ENCODE results near the gene MRPS34.

MRPS34 gene

DNA sequence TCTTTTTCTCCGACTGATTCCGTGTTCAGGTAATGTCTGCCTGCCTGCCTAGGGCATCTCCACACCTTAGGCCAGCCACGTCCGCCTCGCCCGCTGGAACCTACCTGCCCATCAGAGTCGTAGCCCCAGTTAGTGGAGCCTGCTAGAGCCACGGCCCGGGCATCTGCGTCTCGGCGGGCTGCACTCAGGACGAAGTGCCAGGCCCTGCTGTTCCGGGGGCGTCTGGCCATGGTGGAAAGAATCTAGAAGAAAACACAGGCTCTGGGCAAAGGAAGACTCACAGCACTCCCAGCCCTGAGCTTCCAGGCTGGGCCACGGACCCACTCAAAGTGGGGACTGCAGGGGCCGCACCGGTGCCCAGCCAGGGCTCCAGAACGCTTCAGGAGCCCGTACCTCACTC lies 8.3 kb upstream of the MRPS34 start:
- no peak for DNase-seq

DNA sequence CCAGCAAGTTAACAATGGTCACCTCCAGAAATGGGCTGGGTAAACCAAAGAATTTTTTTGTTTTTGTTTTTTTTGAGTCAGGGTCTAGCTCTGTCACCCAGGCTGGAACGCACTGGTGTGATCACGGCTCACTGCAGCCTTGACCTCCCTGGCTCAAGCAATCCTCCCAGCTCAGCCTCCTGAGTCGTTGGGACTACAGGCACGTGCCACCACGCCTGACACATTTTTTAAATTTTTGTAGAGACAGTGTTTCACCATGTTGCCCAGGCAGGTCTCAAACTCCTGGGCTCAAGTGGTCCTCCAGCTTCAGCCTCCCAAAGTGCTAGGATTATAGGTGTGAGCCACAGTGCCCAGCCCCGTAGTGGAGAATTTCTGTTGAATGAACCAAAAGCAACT lies 7.7 kb upstream of the MRPS34 start:
- DNase-seq = no peak

DNA sequence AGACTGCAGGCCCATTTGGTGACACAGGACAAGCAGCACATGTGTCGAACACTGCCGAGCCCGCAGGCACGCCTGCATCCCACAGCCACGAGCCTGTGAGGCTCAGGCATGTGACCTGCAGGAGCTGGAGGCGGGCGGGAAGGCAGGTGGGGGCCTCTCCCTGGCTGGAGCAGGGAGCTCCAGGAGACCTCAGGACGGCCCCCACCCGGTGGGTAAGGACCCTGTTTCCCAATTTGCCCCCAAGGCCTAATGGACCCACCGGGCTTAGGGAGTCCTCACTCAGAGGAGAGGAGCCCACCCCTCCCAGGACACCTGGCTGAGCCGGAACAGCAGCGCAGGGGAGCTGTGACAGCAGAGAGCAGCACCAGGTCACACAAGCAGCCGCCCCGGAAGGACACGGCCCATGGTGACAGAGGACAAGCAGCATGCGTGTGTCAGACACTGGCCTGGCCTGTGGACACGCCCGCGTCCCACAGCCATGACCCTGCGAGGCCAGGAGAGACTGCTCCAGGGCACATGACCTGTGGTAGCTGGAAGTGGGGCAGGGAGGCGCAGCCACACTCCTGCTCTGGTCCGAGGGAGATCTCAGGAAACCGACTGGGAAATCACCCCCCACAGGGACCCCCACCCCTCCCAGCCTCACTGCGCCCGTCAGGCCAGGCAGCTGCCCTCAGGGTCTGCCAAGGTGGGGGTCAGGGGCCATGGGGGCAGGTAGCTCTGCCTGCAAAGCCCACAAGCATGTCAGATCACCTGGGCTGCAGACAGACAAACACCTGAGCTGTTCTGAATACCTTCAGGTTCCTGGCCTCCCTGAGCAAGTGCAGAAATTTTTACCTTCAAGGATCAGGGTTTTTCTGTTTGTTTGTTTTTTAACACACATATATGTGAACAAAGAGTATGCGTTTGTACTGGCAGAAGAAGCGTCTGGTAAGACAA lies 7.1 kb upstream of the MRPS34 start:
- DNase-seq = no peak

DNA sequence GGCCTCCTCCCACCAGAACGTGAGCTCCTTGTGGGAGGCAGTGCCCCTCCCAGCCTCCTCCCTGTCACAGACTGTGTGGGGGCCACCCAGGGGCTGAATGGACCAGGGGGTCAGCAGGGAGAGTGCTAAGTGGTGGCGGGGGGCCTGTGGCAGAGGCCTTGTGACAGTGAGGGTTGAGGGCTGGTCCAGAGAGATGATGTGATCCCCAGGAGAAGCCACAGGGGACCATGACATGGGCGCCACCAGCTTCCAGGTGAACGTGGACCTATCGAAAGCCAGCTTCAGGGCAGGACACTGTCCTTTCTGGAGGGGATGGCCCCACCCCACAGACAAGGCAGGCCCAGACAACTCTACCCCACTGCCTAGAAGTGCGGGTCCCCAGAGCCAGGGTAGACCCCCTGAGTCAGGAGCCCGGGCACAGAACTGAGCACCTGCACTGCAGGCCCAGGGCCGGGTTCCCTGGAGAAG lies 6.3 kb upstream of the MRPS34 start:
- DNase-seq = no peak

DNA sequence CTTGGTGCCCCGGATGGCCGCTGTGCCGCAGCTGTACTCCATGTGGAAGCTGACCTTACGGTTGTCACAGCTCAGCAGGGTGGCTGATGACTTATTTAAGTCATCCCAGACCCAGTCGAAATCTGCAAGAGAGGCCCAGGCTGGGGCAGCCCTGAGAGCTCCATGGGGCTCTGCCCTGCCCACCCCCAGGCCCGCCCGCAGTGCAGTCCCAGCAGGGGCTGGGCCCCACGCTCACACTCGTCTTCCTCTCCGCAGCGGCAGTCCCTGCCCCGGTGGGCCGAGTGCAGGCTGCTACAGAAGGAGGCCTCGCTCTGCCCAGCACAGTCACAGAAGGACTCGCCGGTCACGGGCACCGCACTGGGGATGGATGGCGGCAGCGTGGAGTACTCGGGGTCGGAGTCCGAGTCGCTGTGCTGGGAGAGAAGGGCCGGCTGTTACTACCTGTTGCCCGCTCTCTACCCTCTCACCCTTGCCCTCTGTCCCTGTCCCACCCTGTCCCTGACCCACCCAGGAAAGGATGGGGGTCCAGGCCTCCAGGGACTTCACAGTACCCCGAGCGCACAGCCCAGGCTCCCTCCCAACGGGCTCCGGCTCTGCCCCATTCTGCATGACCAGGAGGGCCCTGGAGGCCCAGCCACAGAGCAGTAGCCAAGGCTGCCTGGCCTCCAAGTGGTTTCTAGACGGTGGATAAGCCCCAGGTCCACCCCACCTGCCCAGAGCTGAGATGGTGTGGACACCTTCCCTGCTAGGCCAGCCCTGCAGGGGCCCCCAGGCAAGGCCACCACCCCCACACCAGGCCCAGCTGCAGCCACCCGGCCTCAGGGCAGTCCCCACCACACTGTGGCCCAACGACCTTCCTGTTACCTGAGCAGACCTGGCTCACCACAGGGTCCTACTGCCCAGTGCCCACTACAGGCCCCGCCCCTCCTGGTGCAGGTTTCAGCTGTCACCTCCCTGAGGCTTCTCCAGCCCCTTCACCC lies 5.6 kb upstream of the MRPS34 start:
- DNase-seq = no peak

DNA sequence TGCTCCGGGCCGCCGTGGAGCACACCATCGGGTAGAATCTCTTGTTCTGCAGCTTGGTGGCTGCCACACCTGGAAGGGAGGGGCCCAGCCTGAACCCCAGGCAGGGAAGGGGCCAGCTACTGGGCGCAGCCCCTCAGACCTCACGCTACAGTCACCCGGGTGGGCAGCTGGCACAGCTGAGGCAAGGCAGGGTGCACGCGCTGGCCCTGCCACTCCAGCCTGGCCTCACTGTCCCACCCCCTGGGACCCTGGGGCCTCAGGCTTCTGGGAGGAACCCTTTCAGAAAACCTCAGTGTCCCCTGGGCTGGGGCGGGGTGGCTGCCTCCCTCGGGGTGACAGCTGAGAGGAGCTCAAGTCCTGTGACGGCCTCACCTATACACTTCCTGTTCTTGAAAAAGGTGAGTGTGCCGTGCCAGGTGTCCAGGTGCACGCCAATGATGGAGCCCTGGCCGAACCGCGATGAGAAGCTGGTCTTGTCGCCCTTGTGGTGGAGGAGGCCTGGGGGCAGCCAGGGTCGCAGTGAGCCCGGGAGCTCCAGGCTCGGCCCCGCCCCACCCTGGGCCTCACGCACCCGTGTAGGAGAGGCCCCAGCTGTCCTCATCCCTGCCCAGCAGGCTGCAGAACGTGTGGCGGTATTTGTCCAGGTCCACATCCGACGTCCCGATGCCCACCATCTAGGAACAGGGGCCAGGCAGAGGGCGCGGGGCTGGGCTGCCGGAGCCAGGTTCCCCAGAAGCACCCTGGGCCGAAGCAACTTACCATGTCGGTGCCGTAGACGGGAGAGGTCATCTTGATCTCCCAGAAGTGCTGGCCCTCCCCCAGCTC lies 4.7 kb upstream of the MRPS34 start:
- no peak for DNase-seq

DNA sequence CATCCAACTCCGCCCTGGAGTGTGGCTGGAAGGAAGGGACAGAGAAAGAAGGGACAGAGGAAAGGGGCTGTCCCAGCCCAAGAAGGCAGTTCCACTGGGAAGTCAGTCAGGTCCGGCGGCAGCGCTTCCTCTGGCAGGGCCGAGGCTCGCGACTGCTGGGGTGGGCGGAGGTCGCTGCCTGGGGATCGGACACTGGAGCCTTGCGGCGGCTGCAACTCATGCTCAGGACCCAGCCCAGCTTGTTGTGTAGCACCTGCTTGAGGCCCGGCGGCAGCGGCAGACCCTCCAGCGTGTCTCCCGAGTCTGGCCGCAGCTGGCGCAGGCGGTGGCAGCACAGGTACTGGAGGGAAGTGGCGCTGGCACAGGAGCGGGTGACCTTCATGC lies 4.0 kb upstream of the MRPS34 start:
- DNase-seq = no peak

DNA sequence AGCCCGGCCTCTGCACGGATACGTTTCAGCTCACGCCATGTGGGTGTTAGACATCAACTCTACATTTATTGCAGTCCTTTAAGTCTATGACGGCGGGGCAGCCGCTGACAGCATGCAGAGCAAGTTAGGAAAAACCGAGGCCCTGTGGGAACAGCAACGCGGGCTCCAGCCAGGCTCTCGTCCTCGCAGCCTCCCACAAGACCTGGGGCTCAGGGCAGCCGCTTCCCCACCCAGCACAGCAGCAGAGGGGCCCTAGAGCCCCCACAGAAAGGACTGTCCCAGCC lies 3.7 kb upstream of the MRPS34 start:
- no peak for DNase-seq

DNA sequence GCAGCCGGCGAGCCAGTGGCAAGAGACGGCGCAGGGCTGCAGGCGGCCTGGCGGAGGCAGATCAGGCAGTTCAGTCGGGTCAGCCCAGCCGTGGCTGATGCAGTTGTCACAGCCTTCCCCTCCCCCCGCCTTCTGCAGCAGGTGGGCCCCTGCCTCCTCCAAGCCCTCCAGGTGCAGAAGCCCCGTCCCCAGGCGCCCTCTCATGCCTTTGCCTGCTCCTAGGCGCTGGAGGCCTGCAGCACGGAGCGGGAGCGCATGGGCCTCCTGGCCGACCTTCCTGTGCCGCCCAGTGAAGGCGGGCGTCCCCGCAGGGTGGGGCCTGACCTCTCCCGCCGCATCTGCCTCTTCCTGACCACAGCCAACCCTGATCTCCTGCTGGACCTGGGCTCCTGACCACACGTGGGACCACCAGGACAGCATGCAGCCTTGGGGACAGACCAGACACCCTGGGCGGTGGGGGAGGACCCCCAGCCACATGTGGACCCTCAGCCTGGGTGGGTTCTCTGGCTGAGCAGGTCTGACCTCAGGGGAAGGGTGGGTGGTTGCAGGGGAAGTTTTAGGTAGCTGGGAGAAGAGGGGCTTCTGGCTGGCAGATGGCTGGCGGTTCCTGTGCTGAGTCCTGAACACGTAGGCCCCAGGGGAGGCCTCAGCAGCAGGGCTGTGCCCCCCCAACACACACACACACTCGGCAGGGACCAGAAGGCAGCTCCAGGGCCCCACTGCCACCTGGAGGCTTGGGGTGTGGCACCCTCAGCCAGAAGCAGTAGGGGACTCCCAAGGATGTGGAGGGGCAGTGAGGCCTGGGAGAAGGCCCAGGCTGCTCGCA lies 3.1 kb upstream of the MRPS34 start:
- no peak for DNase-seq

DNA sequence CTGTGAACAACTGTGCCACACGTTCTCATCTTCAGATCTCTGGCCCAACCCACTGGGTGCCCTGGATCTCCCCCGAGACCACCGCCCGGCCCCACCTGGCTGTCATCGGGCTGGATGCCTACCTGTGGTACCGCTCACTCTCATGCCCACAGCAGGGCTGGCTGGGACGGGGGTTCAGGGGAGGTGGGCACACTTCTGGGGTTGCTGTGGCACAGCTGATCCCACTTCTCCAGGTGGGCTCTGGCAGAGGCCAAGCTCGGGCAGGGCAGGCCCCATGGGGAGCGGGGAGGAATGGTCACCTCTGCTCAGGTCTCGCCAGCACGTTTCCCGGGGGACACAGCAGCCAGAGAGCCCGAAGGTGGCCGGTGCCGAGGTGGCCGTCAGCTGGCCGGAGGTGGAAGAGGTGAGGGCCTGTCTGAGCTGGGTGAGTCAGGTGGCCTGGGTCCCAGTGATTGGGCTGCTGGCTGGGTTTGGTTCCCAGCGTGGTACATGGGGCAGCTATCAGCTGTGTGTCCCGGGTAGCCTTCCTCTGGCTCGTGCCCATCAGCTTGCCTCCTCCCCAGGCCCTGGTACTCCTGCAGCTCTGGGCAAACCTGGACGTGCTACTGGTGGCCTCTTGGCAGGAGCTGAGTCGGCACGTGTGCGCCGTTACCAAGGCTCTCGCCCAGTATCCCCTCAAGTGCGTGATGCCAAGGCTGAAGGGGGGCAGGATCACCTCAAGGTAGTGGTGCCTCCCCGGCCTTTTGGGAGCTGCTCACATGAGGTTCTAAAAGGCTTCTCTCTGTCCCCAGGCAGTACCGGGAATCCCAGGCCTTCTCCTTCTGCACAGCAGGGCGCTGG lies 2.3 kb upstream of the MRPS34 start:
- DNase-seq = no peak

DNA sequence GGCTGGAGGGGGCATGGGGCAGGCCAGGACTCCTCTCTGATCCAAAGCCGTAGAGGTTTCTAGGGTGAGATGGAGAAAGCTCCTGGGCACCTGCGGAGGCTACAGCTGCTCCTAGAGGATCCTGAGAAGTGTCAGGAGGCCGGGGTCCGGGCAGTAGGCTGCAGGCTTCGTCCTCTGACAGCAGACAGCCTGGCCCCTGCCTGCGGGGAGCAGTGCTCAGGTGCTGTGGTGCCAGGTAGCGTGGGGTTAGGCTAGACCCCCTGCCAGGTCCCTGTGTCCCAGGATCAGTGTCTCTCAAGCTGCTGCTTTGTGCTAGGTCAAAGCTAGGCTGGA lies 1.5 kb upstream of the MRPS34 start:
- no peak for DNase-seq

DNA sequence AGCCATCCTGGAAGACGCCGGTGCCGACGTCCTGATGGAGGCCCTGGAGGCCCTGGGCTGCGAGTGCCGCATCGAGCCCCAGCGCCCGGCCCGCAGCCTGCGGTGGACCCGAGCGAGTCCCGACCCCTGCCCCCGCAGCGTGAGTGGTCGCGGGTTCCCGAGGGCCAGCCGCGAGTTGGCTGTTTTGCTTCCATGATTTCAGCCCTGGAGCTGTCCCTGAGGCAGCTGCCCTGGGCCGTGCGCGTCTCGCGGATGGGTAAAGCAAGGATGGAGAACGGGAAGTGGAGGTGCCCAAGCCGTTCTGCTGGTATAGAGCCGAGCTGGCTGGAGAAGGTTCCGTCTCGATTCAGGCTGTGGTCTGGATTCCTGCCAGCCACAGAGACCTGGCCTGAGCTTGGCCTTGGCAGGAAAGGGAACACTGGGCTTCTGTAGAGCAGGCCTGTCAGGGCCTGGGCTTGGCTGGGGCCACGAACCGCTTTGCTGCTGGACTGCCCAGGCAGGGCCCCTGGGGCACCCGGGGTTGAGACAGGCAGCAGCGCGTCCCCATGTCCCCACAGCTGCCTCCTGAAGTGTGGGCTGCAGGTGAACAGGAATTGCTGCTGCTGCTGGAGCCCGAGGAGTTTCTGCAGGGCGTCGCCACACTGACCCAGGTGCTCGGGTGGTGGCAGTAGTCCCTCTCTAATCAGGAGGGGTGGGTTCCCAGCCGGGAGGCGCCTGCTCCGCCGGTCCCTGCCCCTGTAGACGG lies 941 bp upstream of the MRPS34 start:
- peak; percentile 9 to 17 for DNase-seq

DNA sequence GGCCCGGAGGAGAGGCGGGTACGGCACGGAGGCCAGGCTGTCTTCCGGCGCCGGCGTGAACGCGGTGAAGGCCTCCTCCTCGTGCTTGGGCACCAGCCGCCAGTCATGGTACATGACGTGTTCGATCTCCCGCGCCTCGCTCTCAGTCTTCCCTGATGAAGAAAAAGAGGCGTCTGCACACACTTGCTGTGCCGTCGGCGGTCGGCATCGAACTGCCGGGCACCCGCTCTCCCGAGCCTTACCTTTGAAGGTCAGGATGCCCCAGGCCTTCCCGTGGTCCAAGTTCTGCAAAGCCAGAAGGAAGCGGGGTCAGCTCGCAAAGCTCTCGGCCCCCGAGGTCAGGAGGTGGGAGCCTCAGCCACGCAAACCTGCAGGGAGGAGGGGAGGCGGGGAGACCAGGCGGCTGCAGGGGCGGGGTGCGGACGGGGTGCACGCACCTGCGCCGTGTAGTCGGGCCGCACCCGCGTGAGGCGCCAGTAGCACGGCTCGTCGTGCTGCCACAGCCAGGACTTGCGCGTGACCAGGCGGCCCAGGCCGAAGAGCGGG lies 499 bp downstream of the MRPS34 start, which contains the start of gene EME2:
TSS of gene EME2 (plus strand) at position 449 of the 546 bp plus-strand sequence. CDS start 418 bp downstream, outside the sequence.
- peak in 1 of 2 experiments; percentile 2 for DNase-seq

DNA sequence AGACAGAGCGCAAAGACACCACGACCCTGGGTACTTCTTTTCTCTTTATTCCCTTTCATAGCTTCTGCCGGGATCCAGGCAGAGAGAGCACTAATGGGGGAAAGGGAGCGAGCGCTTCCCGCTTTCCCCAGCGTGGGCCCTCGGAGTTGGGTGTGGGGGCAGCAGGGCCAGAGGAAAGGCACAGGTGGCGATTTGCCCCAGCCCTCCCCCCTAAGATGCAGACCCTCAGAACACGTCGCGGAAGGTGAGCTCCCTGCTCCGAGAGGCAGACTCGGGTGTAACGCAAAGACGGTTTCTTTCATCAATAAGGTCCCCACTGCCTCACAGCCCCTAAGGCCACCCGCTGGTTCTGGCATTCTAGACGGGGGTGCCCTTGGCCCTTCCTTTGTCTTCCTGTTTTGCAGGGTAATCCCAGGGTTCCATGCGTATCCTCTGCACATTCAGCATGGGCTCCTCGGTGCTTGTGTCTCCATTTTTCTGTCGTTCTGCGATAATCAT lies 1.0 kb downstream of the MRPS34 start:
- no peak for DNase-seq

DNA sequence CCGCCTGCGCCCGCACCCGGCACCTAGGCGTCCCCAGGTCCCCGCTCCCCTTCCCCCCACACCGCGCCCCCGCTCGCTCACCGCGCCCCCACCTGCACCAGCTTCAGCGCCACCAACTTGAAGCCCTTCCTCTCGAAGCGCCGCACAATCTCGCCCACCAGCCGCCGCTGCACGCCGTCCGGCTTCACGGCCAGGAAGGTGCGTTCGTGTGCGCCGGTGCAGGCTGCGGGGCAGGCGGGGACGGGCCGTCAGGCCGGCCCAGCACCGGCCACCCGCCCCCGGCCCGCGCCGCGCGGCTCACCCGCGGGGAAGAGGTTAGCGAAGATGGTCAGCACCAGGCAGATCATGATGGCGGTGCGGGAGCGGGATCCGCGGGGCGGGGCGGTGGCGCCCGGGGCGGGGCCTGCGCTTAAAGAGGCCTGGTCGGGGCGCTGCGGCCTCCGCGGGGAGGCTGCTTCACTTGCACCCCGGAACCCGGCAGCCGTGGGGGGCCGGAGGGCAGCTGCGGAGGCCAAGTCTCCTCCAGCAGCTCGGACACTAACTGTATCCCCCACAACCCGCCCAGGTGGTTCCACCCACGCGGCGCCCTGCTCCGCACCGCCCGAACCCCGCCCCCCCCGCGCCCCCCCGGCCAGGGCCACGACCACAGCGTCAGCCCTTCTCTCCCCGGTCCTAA lies 1.6 kb downstream of the MRPS34 start, which contains the start of gene NME3:
TSS of gene NME3 (minus strand) at position 356 of the 676 bp plus-strand sequence. CDS start at position 347, 9 bp downstream.
- peak; percentile 5 for DNase-seq

DNA sequence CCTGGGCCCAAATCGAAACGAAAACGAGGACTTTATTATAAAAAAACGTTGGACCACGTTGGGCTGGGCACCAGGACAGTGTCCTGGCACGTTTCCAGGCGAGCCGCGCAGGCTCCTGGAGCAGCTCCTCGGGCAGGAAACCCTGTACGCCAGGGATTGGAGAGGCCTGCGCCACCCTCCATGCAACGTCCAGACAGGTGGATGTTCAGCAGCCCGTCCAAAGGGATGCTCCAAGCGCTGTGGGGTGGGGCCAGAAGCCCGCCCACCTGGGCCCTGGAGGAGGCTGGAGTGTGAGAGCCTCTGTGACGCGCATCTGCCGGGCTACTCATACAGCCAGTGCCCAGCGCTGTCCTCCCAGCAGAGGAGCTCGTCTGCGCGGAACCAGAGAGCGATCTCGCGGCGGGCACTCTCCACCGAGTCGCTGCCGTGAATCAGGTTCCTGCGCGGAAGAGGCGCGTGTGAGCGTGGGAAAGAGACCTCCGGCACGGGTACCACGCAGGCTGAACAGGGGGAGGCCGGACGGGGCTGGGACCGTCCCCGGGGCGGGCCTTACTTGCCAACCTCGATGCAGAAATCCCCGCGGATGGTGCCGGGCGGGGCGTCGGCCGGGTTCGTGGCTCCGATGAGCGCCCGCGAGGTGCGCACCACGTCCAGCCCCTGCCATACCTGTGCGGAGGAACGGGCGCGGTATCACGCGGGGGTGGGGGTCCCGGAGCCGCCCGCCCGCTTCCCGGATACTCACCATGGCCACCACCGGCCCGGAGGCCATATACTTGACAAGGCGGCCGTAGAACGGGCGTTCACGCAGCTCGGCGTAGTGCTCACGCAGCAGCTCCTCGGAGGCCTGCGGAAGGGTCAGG lies 2.4 kb downstream of the MRPS34 start:
- DNase-seq = no peak

DNA sequence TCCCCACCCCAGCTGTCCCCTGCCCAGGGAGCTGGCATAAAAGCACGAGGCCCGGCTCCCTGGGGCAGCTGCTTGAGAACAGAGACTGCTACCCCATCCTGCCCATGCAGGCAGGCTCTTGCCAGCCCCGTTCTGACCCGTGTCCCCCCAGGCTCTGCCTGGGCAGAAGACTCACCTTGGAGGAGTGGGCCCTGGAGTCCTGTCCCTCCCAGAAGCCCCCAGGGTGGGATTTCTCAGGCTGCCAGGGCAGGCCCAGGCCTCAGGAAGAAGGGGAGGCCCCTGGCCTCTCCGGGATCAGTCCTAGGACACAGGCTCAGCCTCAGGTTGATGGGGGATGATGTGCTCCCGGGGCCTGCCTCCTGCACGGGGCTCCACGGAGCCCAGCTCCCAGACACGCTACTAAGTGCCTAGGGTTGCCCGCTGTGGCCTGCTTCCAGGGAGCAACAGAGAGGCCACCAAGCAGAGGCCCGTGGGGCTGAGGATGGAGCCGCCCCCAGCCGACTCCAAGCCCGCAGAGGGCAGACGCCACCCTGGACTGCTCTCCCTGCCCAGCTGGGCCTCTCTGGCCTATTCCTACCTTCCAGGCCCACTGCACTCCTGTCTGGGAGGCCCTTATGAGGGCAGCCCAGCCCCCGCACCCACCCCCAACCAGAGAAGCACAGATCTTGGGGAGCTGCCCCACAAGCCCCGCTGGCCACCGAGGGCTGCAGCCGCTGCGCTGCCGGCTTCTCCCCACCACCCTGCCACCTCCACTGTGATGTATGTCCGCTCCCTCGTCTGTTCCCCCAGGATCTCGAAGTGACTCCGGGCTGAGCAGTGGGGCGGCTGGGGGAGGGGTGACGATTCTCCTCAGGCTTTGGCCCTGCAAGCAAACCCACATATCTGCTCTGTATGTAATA lies 3.3 kb downstream of the MRPS34 start:
- no peak for DNase-seq
